H1 (cell line): Measurements from ENCODE around the gene GATA5. TPM values are rescaled to one million over a fixed set of nuclear protein-coding genes. Genes with fewer than 3 reads are reported as not detected.
A peak's percentile ranks its signal among the peaks of the same experiment; 100 is the strongest.

ENCODE experiments used
- CTCF ChIA-PET: fragments of 300-600 bp; sonication (Branson Sonifier 250); formaldehyde crosslinking; loops from one replicate; lab custom pipeline; 2021; ENCODE audit not compliant: partially characterized antibody; lab: Charles Lee
- POLR2A ChIA-PET: fragments of 300-600 bp; sonication (Branson Sonifier 250); formaldehyde crosslinking; loops from one replicate; lab custom pipeline; 2021; ENCODE audit warnings: inconsistent platforms; ENCODE audit not compliant: partially characterized antibody; lab: Charles Lee
- DNase-seq, 2 experiments: peaks; one replicate each; pipeline versions ENCODE4 v3.0.0 to v3.0.0-alpha.2; 2010 to 2022; ENCODE audit warnings: low spot score in 2 of 2, low read depth in 1 of 2, mixed read lengths in 1 of 2
- FAIRE-seq: peaks from 2 replicates; lab custom pipeline; 2011; peaks lifted over from hg19 to GRCh38; lab: Jason Lieb, UNC
- H2AFZ ChIP-seq: 2 replicates; pipeline ENCODE4 v1.8.1; 2012; ENCODE audit warnings: low read length, inconsistent platforms
- H2AK5ac ChIP-seq: 2 replicates; pipeline ENCODE4 v1.6.1; 2013; ENCODE audit warnings: low read depth, low read length
- H2BK120ac ChIP-seq: replicated peaks from 2 replicates; pipeline ENCODE3; 2013; ENCODE audit warnings: low read depth, low read length, inconsistent platforms
- H2BK12ac ChIP-seq: 2 replicates; pipeline ENCODE4 v1.6.1; 2013; ENCODE audit warnings: low read depth, low read length
- H2BK15ac ChIP-seq: 2 replicates; pipeline ENCODE4 v1.6.1; 2013; ENCODE audit warnings: low read length
- H2BK20ac ChIP-seq: 2 replicates; pipeline ENCODE4 v1.6.1; 2013; ENCODE audit warnings: low read length
- H2BK5ac ChIP-seq: 2 replicates; pipeline ENCODE4 v1.6.1; 2013; ENCODE audit warnings: low read depth, low read length
- H3K14ac ChIP-seq: 2 replicates; pipeline ENCODE4 v1.6.1; 2013; ENCODE audit warnings: inconsistent platforms; ENCODE audit not compliant: insufficient read length
- H3K18ac ChIP-seq: 2 replicates; pipeline ENCODE4 v1.6.1; 2013; ENCODE audit warnings: low read length; ENCODE audit errors: extremely low read depth
- H3K23ac ChIP-seq: 2 replicates; pipeline ENCODE4 v1.6.1; 2013; ENCODE audit warnings: inconsistent platforms; ENCODE audit not compliant: insufficient read length
- H3K23me2 ChIP-seq: 2 replicates; pipeline ENCODE4 v1.6.1; 2013; ENCODE audit warnings: low read depth, low read length
- H3K27ac ChIP-seq: 2 replicates; pipeline ENCODE4 v1.6.1; 2011; ENCODE audit warnings: low read depth, low read length, inconsistent platforms
- H3K27me3 ChIP-seq, 4 experiments: replicated peaks in 1 of 4; 1 replicate in 1 of 4; 2 replicates in 3 of 4; pipeline versions ENCODE4 v1.6.1 to v1.8.1; 2011 to 2013; ENCODE audit warnings: low read length in 3 of 4, mild to moderate bottlenecking in 3 of 4, inconsistent platforms in 2 of 4, mixed read lengths in 2 of 4, moderate library complexity in 1 of 4; ENCODE audit not compliant: control insufficient read depth in 3 of 4, insufficient read depth in 3 of 4; ENCODE audit errors: extremely low read depth in 1 of 4
- H3K36me3 ChIP-seq, 4 experiments: 2 replicates each; pipeline versions ENCODE4 v1.6.1 to v1.8.1; 2011 to 2013; ENCODE audit warnings: mild to moderate bottlenecking in 4 of 4, low read length in 3 of 4, moderate library complexity in 2 of 4, control low read depth in 1 of 4, inconsistent platforms in 1 of 4; ENCODE audit not compliant: insufficient read depth in 4 of 4, control insufficient read depth in 2 of 4
- H3K4ac ChIP-seq: replicated peaks from 2 replicates; pipeline ENCODE3; 2013; ENCODE audit warnings: low read length, low read depth, mixed read lengths, inconsistent platforms; ENCODE audit not compliant: insufficient read length
- H3K4me1 ChIP-seq, 4 experiments: replicated peaks in 1 of 4; 1 replicate in 1 of 4; 2 replicates in 3 of 4; pipeline versions ENCODE4 v1.6.1 to v1.8.1; 2011 to 2013; ENCODE audit warnings: low read length in 3 of 4, inconsistent platforms in 2 of 4, mixed read lengths in 1 of 4; ENCODE audit not compliant: insufficient read depth in 4 of 4, control insufficient read depth in 3 of 4
- H3K4me2 ChIP-seq, 2 experiments: 2 replicates each; pipeline versions ENCODE4 v1.6.1 to v1.8.1; 2011 to 2013; ENCODE audit warnings: low read depth in 2 of 2, low read length in 2 of 2, control low read depth in 1 of 2, inconsistent platforms in 1 of 2, mild to moderate bottlenecking in 1 of 2; ENCODE audit not compliant: insufficient read depth in 1 of 2
- H3K4me3 ChIP-seq, 4 experiments: fragments of 200-600, 300-600 bp in 1 of 4; sonication (generic), shearing (Covaris generic), sonication (Bioruptor Twin) in 1 of 4; 2 replicates each; pipeline versions ENCODE4 v1.5.1 to v1.8.1; 2011 to 2016; ENCODE audit warnings: low read length in 4 of 4, low read depth in 3 of 4, control low read depth in 2 of 4, inconsistent platforms in 2 of 4, mild to moderate bottlenecking in 2 of 4, mixed read lengths in 1 of 4, moderate library complexity in 1 of 4; ENCODE audit not compliant: insufficient read depth in 2 of 4; ENCODE audit errors: extremely low read depth in 1 of 4
- H3K56ac ChIP-seq: replicated peaks from 2 replicates; pipeline ENCODE3; 2013; ENCODE audit warnings: low read depth, mild to moderate bottlenecking, mixed read lengths, low read length, inconsistent platforms; ENCODE audit not compliant: insufficient read length
- H3K79me1 ChIP-seq: 2 replicates; pipeline ENCODE4 v1.6.1; 2013; ENCODE audit warnings: low read depth, low read length, control low read depth
- H3K79me2 ChIP-seq, 2 experiments: 2 replicates each; pipeline versions ENCODE4 v1.6.1 to v1.8.1; 2012 to 2013; ENCODE audit warnings: low read length in 2 of 2, mild to moderate bottlenecking in 2 of 2, inconsistent platforms in 1 of 2; ENCODE audit not compliant: insufficient read depth in 2 of 2, control insufficient read depth in 1 of 2
- H3K9ac ChIP-seq, 4 experiments: replicated peaks in 1 of 4; 1 replicate in 1 of 4; 2 replicates in 3 of 4; pipeline versions ENCODE4 v1.6.1 to v1.8.1; 2011 to 2013; ENCODE audit warnings: low read depth in 3 of 4, low read length in 3 of 4, control low read depth in 2 of 4, mild to moderate bottlenecking in 2 of 4, moderate library complexity in 2 of 4, inconsistent platforms in 1 of 4; ENCODE audit errors: extremely low read depth in 1 of 4
- H3K9me3 ChIP-seq, 2 experiments: 2 replicates each; pipeline versions ENCODE4 v1.6.1 to v1.8.1; 2012 to 2013; ENCODE audit warnings: mild to moderate bottlenecking in 2 of 2, moderate library complexity in 2 of 2, control low read depth in 1 of 2, inconsistent platforms in 1 of 2, low read depth in 1 of 2, low read length in 1 of 2, mixed read lengths in 1 of 2; ENCODE audit not compliant: insufficient read depth in 2 of 2
- H4K20me1 ChIP-seq, 2 experiments: replicated peaks in 1 of 2; 2 replicates each; pipeline versions ENCODE3 to v1.8.1; 2011 to 2013; ENCODE audit warnings: inconsistent platforms in 2 of 2, low read length in 2 of 2, mild to moderate bottlenecking in 1 of 2; ENCODE audit not compliant: insufficient read depth in 2 of 2, control insufficient read depth in 1 of 2
- H4K5ac ChIP-seq: 2 replicates; pipeline ENCODE4 v1.6.1; 2013; ENCODE audit warnings: low read length, low read depth, mixed read lengths, inconsistent platforms; ENCODE audit not compliant: insufficient read length
- H4K8ac ChIP-seq: 2 replicates; pipeline ENCODE4 v1.8.0; 2013; ENCODE audit warnings: mild to moderate bottlenecking, moderate library complexity, low read length, inconsistent platforms; ENCODE audit not compliant: insufficient read depth; ENCODE audit errors: extremely low read depth
- H4K91ac ChIP-seq: replicated peaks from 2 replicates; pipeline ENCODE3; 2013; ENCODE audit warnings: low read length, mixed read lengths, inconsistent platforms; ENCODE audit not compliant: insufficient read length
- BACH1 ChIP-seq: IDR thresholded peaks from 2 replicates; pipeline ENCODE4 v1.6.1; 2012; ENCODE audit warnings: low read length, improper control_type of control experiment
- EP300 ChIP-seq, 2 experiments: IDR thresholded peaks; 1 replicate in 1 of 2; 2 replicates in 1 of 2; pipeline ENCODE4 v1.6.1; 2011 to 2012; ENCODE audit warnings: low read depth in 2 of 2, low read length in 2 of 2, mild to moderate bottlenecking in 2 of 2, borderline replicate concordance in 1 of 2, inconsistent platforms in 1 of 2, moderate library complexity in 1 of 2
- GABPA ChIP-seq: IDR thresholded peaks from 2 replicates; pipeline ENCODE4 v1.6.1; 2011; ENCODE audit warnings: mild to moderate bottlenecking, low read length, moderate library complexity, borderline replicate concordance; ENCODE audit not compliant: insufficient read depth
- HDAC2 ChIP-seq, 2 experiments: fragments of 300-600 bp in 1 of 2; sonication (generic) in 1 of 2; IDR thresholded peaks; 2 replicates each; pipeline ENCODE4 v1.6.1; 2011 to 2012; ENCODE audit warnings: low read depth in 2 of 2, low read length in 2 of 2, mild to moderate bottlenecking in 2 of 2, moderate library complexity in 2 of 2, borderline replicate concordance in 1 of 2, inconsistent platforms in 1 of 2
- NRF1 ChIP-seq: IDR thresholded peaks from 2 replicates; pipeline ENCODE4 v1.6.1; 2011; ENCODE audit warnings: mild to moderate bottlenecking, low read depth, low read length, improper control_type of control experiment
- SIRT6 ChIP-seq: IDR thresholded peaks from one replicate; pipeline ENCODE4 v1.7.1; 2012; ENCODE audit warnings: low read length, inconsistent platforms
- WGBS, 2 experiments: shearing (Covaris generic) in 1 of 2; methylation state at CpG; one replicate each; pipeline versions ENCODE4 v1.1.6 to v1.1.7; 2013 to 2015; ENCODE audit warnings: low lambda C conversion rate in 2 of 2, mixed read lengths in 2 of 2, inconsistent platforms in 1 of 2, low coverage in 1 of 2, missing lambda C conversion rate in 1 of 2; ENCODE audit not compliant: insufficient replicate concordance in 2 of 2, insufficient coverage in 1 of 2, insufficient read length in 1 of 2; ENCODE audit errors: extremely low coverage in 1 of 2, missing lambda C conversion rate in 1 of 2; 5-methylcytosine and 5-hydroxymethylcytosine counted together
- polyA plus RNA-seq, 7 experiments: library from polyadenylated mRNA; depleted of rRNA in 3 of 7; stranded (reverse) in 5 of 7; unstranded in 2 of 7; fragments of >200 nt in 5 of 7; fragments of 200-250 nt in 2 of 7; gene quantifications; 1 replicate in 5 of 7; 2 replicates in 1 of 7; 4 replicates in 1 of 7; pipeline versions ENCODE4 v1.2.1 to v1.2.3, GENCODE V29; 2011 to 2013; ENCODE audit warnings: missing spikeins in 2 of 7, mixed read lengths in 2 of 7
- total RNA-seq: library from RNA; stranded (reverse); fragmentation: NEBNext Ultra II Directional; extraction: Animal tissue kit (Norgen Biotek cat#: 25700); gene quantifications from 2 replicates; pipeline ENCODE4 v1.2.1, GENCODE V29; 2021
- TF ChIP-seq, protein P1 (sequence below), 3 experiments: IDR thresholded peaks; 1 replicate in 2 of 3; 2 replicates in 1 of 3; pipeline versions ENCODE4 v1.5.1 to v1.6.1; 2011; ENCODE audit warnings: low read length in 3 of 3, mild to moderate bottlenecking in 3 of 3, inconsistent platforms in 2 of 3, low read depth in 1 of 3, moderate library complexity in 1 of 3; ENCODE audit not compliant: insufficient read depth in 1 of 3; ENCODE audit errors: control extremely low read depth in 1 of 3

The GATA5 gene
- total and polyA plus RNA-seq, 2 of the 8 experiments (the other 6 are each of a cell fraction or from before 2014, with no cell fraction given) = 0.08 to 0.11 TPM

DNA sequence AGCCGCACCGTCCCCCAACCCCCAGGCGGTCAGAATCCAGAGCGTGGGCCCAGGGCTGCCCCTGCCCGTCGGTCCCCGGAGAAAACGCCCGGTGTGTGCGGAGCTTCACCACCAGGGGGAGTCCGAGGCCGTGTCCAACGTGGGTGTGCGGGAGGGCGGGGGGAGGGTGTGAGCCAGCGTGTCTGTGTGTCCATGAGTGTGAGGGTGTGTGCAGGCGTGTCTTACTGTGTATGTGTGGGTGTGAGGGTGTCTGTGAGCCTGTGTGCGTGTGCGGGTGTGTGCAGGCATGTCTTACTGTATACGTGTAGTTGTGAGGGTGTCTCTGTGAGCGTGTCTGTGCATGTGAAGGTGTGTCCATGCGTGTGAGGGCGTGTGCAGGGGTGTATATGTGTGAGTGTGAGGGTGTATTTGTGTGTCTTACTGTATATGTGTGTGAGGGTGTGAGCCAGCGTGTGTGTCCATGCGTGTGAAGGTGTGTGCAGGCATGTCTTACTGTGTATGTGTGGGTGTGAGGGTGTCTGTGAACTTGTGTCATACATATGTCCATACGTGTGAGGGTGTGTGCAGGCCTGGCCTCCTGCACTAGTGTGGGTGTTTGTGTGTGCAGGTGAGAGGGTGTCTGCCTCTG is 24.6 kb upstream of the GATA5 start:
- 0 out of 2 replicates have a peak overlapping the region, but pooled peaks have one; percentile 48 for H2BK20ac ChIP-seq
- no peak overlapping the region for H3K23ac ChIP-seq
- no peak for FAIRE-seq
- peaks cover 0 to 5% (median 2%) of the 10 kb centered on the region in 4 experiments; a peak in 2 of 7 replicates for H3K27me3 ChIP-seq
- peak overlapping the region; percentile 61; the same call in 1 of the 2 replicates for H2BK5ac ChIP-seq
- H3K14ac ChIP-seq = no peak overlapping the region
- H4K8ac ChIP-seq = peak overlapping the region; percentile 75; the same call in 1 of the 2 replicates
- no peak overlapping the region for H3K9ac ChIP-seq
- ChIA-PET POLR2A (no interaction called here), CTCF (interaction anchor here (0.6 to 2.1 kb wide), 73 partner anchors 8 to 401 kb away, joined by 3 to 24 read pairs (median 5); partner anchors contain the start of gene GATA5)
- peaks cover 0 to 6% of the 10 kb centered on the region in 2 experiments for H4K20me1 ChIP-seq
- H3K4ac ChIP-seq = peak overlapping the region; percentile 57
- H3K4me2 ChIP-seq = no peak overlapping the region
- no peak overlapping the region for H3K4me3 ChIP-seq
- H2BK120ac ChIP-seq = peak overlapping the region; percentile 54
- H4K91ac ChIP-seq = no peak overlapping the region
- peak overlapping the region; percentile 100 for H2BK15ac ChIP-seq
- H3K4me1 ChIP-seq = peaks cover 0 to 12% (median 3%) of the 10 kb centered on the region in 4 experiments; a peak in 4 of 7 replicates
- no peaks in the 10 kb centered on the region for H3K79me1 ChIP-seq
- H3K36me3 ChIP-seq = no peaks in the 10 kb centered on the region
- peak overlapping the region; percentile 78; the same call in 1 of the 2 replicates for H3K18ac ChIP-seq
- peak overlapping the region; percentile 32; the same call in 1 of the 2 replicates for H2BK12ac ChIP-seq
- DNase-seq = peak in 1 of 2 experiments; percentile 93
- 36% methylated on average over 23 of the region's 26 CpGs; no CpG with 5 or more reads in 1 of the 2 experiments for WGBS, 2 experiments
- H2AK5ac ChIP-seq = peak overlapping the region; percentile 10; the same call in 1 of the 2 replicates
- peak overlapping the region; percentile 41 for H4K5ac ChIP-seq
- H3K56ac ChIP-seq = no peak overlapping the region
- H3K27ac ChIP-seq = no peak overlapping the region
- H3K9me3 ChIP-seq = no peaks in the 10 kb centered on the region
- H3K23me2 ChIP-seq = peaks cover 9% of the 10 kb centered on the region; the same call in 1 of the 2 replicates
- H3K79me2 ChIP-seq = no peaks in the 10 kb centered on the region
- peak overlapping the region; percentile 25; the same call in 1 of the 2 replicates for H2AFZ ChIP-seq
- no peak for TF ChIP-seq SIRT6
- peak; percentile 84 for TF ChIP-seq BACH1
- TF ChIP-seq HDAC2 (IDR thresholded peaks at IDR 0.05; ENCODE audit: borderline replicate concordance in 1 of 2, low read depth in 2 of 2, low read length in 2 of 2) = peak; percentile 37 to 68; a peak in 2 of 4 replicates
- TF ChIP-seq, protein P1, sequence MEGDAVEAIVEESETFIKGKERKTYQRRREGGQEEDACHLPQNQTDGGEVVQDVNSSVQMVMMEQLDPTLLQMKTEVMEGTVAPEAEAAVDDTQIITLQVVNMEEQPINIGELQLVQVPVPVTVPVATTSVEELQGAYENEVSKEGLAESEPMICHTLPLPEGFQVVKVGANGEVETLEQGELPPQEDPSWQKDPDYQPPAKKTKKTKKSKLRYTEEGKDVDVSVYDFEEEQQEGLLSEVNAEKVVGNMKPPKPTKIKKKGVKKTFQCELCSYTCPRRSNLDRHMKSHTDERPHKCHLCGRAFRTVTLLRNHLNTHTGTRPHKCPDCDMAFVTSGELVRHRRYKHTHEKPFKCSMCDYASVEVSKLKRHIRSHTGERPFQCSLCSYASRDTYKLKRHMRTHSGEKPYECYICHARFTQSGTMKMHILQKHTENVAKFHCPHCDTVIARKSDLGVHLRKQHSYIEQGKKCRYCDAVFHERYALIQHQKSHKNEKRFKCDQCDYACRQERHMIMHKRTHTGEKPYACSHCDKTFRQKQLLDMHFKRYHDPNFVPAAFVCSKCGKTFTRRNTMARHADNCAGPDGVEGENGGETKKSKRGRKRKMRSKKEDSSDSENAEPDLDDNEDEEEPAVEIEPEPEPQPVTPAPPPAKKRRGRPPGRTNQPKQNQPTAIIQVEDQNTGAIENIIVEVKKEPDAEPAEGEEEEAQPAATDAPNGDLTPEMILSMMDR (IDR thresholded peaks at IDR 0.05; ENCODE audit: control extremely low read depth in 1 of 3, insufficient read depth in 1 of 3, low read depth in 1 of 3, low read length in 3 of 3) = peak; percentile 79 to 93 (median 89)
- peak; percentile 77; the same call in 1 of the 2 replicates for TF ChIP-seq GABPA
- no peak for TF ChIP-seq EP300 (IDR thresholded peaks at IDR 0.05; ENCODE audit: borderline replicate concordance in 1 of 2, low read depth in 2 of 2, low read length in 2 of 2)
- no peak for TF ChIP-seq NRF1
